GM21423 (cell line): Measurements from ENCODE around the gene LYRM9.
"Not testable (repeated sequence)": the region's sequence is repeated elsewhere in the genome, so short reads cannot be mapped to it uniquely, and the experiment has no call there.

Experiments
- ATAC-seq: cut with Tn5 transposase; IDR thresholded peaks from one replicate; pipeline ENCODE4 v1.9.1; 2021; ENCODE audit warnings: mild to moderate bottlenecking, moderate library complexity; ENCODE audit not compliant: unreplicated experiment

LYRM9 gene

GRCh38 chr17:27906623-27907022 is 13.5 kb upstream of the LYRM9 start:
- no peak for ATAC-seq

- ATAC-seq = no peak
Observed at GRCh38 chr17:27906226-27906580, 13.0 kb upstream of the LYRM9 start.

GRCh38 chr17:27905447-27906225 is 12.5 kb upstream of the LYRM9 start:
- ATAC-seq = no peak

GRCh38 chr17:27904534-27905446 is 11.6 kb upstream of the LYRM9 start:
- ATAC-seq = no peak

- no peak for ATAC-seq
Observed at GRCh38 chr17:27904114-27904513, 10.9 kb upstream of the LYRM9 start.

GRCh38 chr17:27899525-27899924 is 6.4 kb upstream of the LYRM9 start:
- no peak for ATAC-seq

GRCh38 chr17:27898096-27898495 is 4.9 kb upstream of the LYRM9 start:
- no peak for ATAC-seq

- ATAC-seq = no peak
Observed at GRCh38 chr17:27896701-27897100, 3.5 kb upstream of the LYRM9 start.

- no peak for ATAC-seq
Observed at GRCh38 chr17:27895940-27896535, 2.9 kb upstream of the LYRM9 start.

- no peak for ATAC-seq
Observed at GRCh38 chr17:27895123-27895895, 2.1 kb upstream of the LYRM9 start.

- no peak for ATAC-seq
Observed at GRCh38 chr17:27893841-27894503, 807 bp upstream of the LYRM9 start.

- ATAC-seq = no peak
Observed at GRCh38 chr17:27892542-27892865, 661 bp downstream of the LYRM9 start.

- no peak for ATAC-seq
Observed at GRCh38 chr17:27891841-27892240, 1.3 kb downstream of the LYRM9 start.

GRCh38 chr17:27889711-27890251 is 3.4 kb downstream of the LYRM9 start:
- no peak for ATAC-seq

- no peak for ATAC-seq
Observed at GRCh38 chr17:27888945-27889344, 4.2 kb downstream of the LYRM9 start.

- ATAC-seq = no peak
Observed at GRCh38 chr17:27888067-27888466, 5.1 kb downstream of the LYRM9 start.

- ATAC-seq = not testable (repeated sequence)
Observed at GRCh38 chr17:27886348-27886906, 6.7 kb downstream of the LYRM9 start.

GRCh38 chr17:27882162-27882840 is 10.9 kb downstream of the LYRM9 start:
- ATAC-seq = no peak

GRCh38 chr17:27879987-27880608 is 13.1 kb downstream of the LYRM9 start:
- ATAC-seq = no peak
